NAMALWA (cell line): ENCODE data around the gene NRG3.

Experiments
- DNase-seq: peaks from one replicate; pipeline ENCODE4 v3.0.0-alpha.2; 2015; ENCODE audit warnings: low spot score

The NRG3 gene

GRCh38 chr10:82091413-82091812 lies 216.4 kb downstream of the NRG3 start:
- DNase-seq, result no peak

DNA sequence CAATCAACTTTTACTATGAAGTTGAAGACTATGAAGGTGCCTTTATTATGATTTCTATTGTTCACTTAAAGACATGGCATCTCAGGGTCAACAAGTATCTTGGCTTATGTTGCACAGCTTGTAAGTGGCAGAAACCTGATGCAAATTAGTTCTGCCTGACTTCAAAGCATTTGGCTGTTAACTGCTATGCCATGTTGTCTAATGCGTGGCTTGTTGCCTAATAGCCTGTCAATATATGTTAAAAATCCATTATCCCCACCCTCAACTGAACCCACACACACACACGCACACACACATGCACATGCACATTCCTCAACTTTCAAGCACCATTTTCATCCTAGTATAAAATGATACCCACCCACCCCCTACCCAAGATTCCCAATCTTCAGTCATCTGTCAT lies 217.1 kb downstream of the NRG3 start:
- no peak for DNase-seq

DNA sequence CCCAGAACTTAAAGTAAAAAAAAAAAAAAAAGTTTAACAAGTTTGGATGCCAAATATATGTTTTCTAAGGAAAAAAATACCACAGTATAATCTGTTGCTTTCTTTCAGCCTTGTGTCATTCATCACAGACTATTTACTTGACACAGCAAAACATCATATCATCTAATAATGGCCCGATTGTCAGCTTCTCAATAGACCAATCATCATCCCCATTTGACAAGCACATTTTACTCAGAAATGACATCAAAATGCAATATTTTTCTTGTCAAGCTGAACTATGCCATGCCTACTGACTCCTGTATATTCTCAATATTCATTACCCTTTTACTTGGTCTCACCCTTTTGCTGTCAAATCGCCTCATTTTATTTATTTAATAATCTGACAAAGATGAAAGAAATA lies 249.7 kb downstream of the NRG3 start:
- DNase-seq, result no peak

DNA sequence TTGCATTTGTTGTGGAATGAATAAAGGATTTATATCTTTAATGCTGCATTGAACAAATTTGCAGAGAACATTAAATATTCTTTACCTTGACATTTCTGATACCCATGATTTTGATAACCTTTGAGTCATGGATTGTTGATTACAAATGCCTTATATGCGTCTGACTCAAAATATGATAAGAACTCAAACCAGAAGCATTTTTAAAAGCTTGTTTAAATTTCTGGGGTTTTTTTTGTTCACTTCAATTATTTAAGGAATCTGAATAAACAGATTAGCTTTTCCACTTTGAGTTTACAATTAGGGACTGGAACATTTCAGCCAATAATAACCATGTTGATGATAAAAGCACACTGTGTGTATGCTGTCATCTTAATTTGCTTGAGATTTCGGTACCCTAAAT lies 253.5 kb downstream of the NRG3 start:
- no peak for DNase-seq

DNA sequence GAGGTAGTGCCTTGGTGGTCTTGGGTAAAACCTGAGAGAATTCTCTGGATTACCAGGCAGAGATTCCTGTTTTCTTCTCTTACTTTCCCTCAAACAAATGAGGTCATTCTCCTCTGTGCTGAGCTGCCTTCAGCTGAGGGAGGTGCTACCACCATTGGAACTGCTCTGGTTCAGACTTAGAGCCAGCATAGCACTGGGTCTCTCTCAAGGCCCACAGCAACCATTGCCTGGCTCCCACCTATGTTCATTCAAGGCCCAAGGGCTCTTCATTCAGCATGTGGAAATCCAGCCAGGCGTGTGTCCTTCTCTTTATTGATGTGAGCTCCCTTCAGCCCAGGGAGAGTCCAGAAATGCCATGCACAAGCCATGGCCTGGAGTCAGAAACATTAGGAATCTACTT lies 261.1 kb downstream of the NRG3 start:
- DNase-seq, result no peak

DNA sequence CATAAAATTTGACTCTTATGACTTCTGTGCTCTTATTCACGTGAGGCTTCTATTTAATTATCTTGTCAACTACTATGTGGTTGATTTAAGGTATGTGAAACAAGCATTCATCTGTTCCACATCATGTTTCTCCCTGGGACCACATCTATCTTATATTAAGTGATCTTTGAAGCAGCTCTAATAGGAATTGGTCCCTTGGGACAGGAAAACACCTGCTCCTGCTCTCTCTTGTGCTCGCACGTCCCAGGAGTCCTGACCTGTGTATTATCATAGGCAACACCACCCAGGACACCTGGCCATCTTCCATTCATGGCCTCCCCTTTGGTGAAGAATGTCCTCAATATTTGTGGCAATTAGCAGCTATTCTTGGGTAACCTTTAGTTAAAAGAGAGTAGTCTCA lies 269.2 kb downstream of the NRG3 start:
- no peak for DNase-seq

GRCh38 chr10:82148764-82149163 lies 273.8 kb downstream of the NRG3 start:
- DNase-seq, result no peak

DNA sequence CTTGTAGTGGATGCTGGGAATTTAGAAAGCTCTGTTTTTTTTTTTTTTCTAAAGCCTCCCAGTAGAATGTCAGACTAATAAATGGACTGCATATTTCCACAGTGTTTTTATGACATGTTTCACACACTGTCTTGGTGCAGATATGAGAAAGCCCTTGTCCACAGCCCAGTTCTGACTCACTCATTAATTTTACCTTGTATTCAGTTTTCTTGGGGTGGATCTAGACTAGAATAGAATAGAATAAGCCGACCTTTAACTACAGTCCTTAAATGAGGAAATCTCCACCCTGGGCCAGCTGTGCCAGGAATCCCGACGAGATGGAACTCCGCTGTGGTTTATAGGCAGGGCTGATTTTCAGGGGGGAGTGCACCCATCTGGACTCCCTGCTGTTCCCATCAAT lies 274.7 kb downstream of the NRG3 start:
- DNase-seq, result no peak

DNA sequence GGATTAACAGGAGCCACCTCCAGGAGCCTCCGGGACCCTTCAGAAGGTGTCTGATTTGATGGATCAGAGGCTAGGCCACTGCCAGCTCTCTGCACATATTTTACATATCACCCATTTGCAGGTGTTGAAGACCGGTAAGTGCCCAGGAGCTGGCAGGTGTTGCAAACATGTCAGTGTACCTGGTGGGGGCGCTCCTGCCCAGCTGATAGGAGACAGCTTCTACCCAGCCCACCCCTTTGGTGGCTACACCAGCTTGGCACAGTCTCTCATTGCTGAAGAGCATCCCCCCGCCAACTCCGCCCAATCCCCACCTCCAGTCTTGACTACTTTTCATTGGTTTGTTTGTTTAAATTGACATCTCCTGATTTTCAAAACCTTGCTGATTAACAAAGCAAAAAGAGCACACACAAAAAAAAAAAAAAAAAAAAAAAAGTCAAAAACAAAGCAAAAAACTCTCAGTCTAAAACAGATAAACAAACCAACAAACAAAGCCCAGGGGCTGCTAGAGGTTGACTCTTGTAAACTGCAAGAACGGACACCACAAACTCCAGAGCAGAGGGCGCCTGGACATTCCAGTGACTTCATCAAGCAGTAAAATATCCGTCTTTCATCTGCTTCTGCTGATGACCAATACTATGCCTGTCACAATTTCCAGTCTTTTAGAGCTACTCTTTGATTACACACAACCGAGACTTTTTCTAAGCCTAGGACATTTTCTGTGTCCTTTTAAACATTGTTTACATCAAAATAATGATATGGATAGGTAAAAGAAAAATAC lies 275.3 kb downstream of the NRG3 start:
- peak; percentile 85 for DNase-seq

DNA sequence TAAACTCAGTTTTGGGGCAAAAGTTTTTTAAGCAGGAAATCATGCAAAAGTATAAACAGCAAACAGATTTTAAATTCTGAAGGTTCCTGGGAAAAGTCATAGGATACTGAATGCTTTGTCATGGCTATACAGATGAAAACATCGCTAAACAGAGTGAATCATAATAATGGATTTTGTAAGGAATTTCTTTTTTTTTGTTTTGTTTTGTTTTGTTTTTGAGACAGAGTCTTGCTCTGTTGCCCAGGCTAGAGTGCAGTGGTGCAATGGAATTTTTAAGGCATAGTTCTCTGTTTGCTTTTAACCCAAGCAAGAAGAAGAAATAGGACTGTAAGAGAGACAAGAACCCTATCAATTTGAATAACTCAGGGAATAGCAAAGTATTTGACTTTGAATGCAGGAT lies 285.3 kb downstream of the NRG3 start:
- no peak for DNase-seq

DNA sequence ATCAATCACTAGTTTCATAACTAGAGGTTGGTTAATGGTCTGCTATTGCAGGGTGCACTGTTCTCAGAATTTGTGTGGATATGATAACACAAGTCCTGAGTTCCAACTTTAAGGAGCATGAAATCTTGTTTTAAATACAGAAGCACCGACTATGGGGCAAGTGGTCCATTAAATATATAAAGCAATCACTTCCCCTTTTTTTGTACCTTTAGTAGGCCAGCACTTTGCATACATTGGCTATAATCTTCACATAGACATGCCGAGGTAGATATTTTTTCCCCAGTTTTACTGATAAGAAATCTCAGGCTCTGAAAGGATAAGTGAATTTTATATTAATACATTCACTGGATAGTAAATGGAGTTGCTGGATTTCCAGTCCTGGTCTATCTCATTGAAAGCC lies 286.3 kb downstream of the NRG3 start:
- no peak for DNase-seq

DNA sequence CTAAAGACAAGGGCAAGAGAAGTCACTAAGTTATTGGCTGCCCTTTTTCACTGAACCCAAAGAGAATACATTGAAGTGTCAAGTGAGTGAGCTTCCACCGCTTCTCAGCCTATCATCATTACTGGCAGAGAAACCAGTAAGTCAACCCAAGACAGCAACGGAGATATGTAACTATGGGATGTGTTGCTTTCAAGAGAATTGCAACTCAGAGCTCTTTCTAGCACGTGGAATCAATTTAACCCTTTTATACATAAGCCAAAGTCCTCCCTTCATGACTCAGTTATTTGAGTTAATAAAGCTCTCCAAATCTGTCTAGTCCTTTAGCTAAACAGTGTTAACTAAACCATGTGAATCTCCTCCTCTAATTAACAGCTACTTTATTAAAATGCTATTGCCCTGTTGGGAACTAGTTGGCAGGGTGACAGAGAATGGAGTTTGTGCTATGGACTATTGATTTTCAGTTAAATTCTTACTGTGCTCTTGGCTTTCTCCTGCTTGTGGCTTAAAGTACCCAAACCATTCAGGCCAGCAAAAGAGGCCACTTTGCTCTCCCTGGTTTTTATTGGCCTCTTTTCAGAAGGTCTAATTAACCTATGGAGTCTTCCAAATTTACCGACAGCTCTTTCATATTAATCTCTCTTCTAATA lies 287.7 kb downstream of the NRG3 start:
- no peak for DNase-seq

- peak; percentile 23 for DNase-seq
Measured at GRCh38 chr10:82171899-82172298, 296.9 kb downstream of the NRG3 start.

- no peak for DNase-seq
Measured at GRCh38 chr10:82176587-82176986, 301.6 kb downstream of the NRG3 start.

DNA sequence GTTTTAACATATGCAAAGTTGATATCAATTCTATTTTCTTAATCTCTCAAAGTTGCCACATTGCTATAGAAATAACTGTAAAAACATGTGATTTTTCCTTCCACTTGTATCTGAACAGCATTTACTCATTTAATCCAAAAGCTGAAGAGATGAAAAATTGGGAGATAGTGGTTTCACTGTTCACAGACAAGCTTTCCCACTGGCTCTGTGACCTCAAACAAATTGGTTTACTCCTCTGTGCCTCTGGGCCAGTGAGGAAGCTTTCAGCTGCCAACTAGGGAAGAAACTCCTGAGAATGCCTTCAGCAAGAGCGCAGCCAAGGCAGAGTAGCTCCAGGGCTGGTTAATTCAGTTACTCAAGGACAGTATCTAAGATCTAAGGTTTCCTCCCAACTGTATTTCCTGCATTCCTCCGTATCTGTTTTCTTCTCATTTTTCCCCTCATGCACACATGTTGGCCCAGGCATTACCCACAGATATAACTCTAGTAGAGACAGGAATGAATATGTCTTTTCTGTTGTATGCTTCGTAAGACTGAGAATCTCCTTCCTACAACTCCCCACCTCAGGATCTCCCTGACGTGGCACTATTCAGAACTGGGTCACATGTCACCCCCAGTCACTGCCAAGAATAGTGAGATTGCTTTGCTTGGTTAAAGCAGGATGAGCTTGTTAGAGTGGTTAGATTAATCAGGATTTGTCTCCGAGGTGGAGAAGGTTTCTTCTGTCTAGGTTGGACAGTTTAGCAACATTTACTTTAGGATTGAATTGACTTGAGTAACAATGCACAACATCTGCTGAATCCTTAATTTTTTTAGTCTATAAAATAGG lies 315.7 kb downstream of the NRG3 start:
- DNase-seq, result no peak

- DNase-seq, result no peak
Measured at GRCh38 chr10:82191653-82192052, 316.7 kb downstream of the NRG3 start.

DNA sequence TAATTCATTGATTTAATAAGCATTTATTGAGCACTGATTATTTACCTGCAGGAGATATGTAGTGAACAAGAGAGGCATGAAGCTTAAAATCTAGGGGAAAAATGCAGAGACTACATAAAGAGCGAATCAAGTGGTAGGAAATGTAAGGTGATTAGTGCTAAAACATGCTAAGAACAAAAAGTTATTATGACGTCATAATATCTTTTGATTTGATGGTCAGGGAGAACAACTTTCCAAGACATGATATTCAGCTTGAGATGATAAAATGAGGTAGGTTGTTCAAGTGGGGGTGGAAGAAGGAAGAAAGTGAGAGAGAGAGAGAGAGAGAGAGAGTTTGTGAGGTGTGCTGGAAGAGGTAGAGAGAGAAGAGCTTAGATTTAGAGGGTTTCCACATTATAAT lies 317.7 kb downstream of the NRG3 start:
- no peak for DNase-seq

DNA sequence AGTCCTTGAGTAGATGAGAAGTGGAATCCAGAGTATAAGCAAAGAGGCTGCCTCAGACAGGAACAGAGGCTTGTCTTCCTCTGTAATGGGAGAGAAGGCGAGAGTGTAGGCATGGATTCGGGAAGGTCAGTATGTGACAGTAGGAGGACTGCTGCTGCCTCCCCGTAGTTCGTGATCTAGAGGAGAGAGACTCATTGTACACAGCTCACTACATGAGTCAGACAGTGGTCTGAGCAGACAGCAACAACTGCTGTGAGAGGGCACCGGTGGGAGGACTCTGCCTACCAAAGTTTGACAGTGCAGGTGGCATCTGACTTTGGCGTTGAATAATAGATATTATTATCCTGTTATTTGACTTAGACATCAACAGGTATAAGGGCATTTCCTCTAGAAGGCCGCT lies 319.4 kb downstream of the NRG3 start:
- no peak for DNase-seq

DNA sequence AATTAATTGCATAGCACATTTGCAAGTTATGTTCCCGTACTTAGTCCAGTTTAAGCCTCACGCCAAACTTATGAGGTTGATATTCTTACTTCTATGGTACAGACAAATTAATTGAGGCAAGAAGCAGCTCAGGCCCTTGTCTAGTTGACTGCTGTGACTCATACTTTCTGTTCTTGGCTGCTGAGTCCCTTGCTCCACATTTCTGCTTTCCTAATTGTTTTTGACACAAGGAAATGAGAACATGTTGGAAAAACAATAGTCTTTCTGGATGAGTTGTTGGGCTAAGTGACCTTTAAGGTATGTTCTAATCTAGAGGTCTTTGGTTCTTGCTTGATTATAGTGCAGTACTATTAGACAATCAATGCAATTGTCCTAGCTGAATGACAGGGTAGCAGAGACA lies 331.8 kb downstream of the NRG3 start:
- DNase-seq, result no peak

- DNase-seq, result no peak
Measured at GRCh38 chr10:82208726-82209125, 333.7 kb downstream of the NRG3 start.

DNA sequence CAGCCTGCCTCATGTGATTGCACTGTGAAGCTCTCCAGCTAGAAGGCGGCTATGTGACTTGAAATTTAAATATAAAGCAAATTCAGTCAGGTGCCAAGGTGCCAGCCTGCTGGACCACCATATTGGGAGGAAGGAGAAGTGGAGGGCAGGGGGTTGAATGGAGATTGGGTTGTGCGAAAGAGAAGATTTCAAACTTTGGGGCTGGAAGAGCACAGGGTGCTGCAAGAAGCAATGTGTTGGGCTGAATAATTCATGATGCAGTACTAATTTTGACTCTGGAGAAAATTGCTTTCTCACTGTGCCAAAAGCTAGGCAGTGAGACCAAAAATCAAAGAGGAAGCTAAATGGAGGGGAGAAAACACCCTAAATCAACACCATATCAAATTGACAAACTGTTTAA lies 335.3 kb downstream of the NRG3 start:
- no peak for DNase-seq

GRCh38 chr10:82211346-82211745 lies 336.4 kb downstream of the NRG3 start:
- no peak for DNase-seq

DNA sequence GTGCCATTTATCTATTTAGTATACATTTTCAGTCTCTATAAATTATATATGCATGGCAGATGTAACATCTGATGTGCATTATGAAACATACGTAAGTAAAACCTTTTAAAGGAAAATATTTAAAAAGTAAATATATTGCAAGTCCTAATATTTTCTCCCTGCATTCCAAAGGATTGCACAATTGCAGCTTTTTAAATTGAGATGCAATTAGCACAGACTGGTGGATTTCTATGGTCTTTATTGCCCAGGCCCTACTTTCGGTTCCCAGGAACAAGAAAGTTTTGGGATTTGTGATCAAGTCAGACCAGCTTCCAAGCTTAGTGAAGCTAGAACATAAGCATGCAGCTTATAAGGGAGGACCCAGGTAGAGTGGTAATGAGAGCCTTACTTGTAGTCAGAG lies 337.8 kb downstream of the NRG3 start:
- DNase-seq, result no peak
